ENCODE measurements around the gene CCDC170. TPM values are rescaled to one million over a fixed set of nuclear protein-coding genes. Genes with fewer than 3 reads are reported as not detected.
"Not testable (repeated sequence)": the region's sequence is repeated elsewhere in the genome, so short reads cannot be mapped to it uniquely, and the experiment has no call there.

CCDC170 gene, protein sequence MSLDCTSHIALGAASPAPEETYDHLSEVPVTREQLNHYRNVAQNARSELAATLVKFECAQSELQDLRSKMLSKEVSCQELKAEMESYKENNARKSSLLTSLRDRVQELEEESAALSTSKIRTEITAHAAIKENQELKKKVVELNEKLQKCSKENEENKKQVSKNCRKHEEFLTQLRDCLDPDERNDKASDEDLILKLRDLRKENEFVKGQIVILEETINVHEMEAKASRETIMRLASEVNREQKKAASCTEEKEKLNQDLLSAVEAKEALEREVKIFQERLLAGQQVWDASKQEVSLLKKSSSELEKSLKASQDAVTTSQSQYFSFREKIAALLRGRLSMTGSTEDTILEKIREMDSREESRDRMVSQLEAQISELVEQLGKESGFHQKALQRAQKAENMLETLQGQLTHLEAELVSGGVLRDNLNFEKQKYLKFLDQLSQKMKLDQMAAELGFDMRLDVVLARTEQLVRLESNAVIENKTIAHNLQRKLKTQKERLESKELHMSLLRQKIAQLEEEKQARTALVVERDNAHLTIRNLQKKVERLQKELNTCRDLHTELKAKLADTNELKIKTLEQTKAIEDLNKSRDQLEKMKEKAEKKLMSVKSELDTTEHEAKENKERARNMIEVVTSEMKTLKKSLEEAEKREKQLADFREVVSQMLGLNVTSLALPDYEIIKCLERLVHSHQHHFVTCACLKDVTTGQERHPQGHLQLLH
- 1 to 10 TPM in 2 of 4 donors, under 1 TPM in 1, not detected in 1; 0.35 to 1.7 (median 1.5) TPM for total RNA-seq

DNA sequence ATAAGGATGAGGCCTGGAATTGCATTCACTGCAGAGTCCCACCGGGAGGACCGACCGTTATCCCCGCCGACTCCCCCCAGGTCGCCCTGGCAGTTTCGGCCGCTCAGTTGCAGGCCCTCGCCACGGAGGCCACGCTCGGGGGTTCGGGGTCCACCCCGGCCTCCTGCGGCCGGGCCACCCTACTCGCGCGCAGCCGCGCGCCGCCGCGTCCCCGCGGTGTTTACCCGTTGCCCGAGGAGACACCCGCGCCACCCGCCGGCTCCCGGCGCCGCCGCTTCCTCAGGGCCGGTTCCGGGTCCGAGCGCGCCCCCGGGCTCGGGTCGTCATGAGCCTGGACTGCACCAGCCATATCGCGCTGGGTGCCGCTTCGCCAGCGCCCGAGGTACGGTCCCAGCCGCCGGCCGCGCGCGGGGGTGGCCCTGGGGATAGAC lies at the start of gene CCDC170:
TSS of gene CCDC170 (plus strand) at position 214 of the 431 bp plus-strand sequence. CDS start at position 326, 112 bp downstream.
- peaks cover 0 to 10% (median 3%) of the 10 kb centered on the region in 4 donors for H3K4me1 ChIP-seq
- TF ChIP-seq, protein P1, sequence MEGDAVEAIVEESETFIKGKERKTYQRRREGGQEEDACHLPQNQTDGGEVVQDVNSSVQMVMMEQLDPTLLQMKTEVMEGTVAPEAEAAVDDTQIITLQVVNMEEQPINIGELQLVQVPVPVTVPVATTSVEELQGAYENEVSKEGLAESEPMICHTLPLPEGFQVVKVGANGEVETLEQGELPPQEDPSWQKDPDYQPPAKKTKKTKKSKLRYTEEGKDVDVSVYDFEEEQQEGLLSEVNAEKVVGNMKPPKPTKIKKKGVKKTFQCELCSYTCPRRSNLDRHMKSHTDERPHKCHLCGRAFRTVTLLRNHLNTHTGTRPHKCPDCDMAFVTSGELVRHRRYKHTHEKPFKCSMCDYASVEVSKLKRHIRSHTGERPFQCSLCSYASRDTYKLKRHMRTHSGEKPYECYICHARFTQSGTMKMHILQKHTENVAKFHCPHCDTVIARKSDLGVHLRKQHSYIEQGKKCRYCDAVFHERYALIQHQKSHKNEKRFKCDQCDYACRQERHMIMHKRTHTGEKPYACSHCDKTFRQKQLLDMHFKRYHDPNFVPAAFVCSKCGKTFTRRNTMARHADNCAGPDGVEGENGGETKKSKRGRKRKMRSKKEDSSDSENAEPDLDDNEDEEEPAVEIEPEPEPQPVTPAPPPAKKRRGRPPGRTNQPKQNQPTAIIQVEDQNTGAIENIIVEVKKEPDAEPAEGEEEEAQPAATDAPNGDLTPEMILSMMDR (IDR thresholded peaks at IDR 0.05), result no peak
- no peak for TF ChIP-seq POLR2A (IDR thresholded peaks at IDR 0.05)
- H3K27me3 ChIP-seq, result peaks cover 0 to 5% of the 10 kb centered on the region in 2 donors
- H3K36me3 ChIP-seq, result no peaks in the 10 kb centered on the region
- H3K9me3 ChIP-seq, result no peaks in the 10 kb centered on the region
- peak in 1 of 3 donors; percentile 47 for DNase-seq
- H3K4me3 ChIP-seq, result peak within 1 kb of the TSS; percentile 25 to 63 (median 48)
- peak within 1 kb of the TSS in 3 of 4 donors; percentile 36 to 57 (median 48) for H3K27ac ChIP-seq

DNA sequence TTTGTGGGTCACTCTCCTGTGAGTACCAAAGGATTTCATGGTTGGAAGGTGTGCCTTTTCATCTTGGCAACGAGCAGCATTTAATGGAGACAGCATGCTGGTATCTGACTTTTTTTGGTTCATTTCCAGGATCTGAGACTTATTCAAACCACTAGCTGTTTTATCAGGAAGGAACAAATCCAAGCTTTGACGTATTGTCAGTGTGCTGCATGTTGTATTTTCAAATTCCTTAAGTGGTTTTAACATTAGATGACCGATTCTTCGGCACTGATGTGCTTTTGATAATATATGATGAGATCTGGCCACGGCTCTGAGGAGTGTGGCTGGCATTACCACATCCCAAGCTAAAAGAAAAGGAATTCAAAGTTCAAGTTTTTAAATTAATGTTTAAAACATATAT lies 48.3 kb upstream of the CCDC170 start:
- H3K4me3 ChIP-seq, result no peak overlapping the region
- TF ChIP-seq POLR2A (IDR thresholded peaks at IDR 0.05), result no peak
- TF ChIP-seq, protein P1 (IDR thresholded peaks at IDR 0.05), result no peak
- no peaks in the 10 kb centered on the region for H3K27me3 ChIP-seq
- DNase-seq, result no peak
- H3K27ac ChIP-seq, result no peak overlapping the region
- no peaks in the 10 kb centered on the region for H3K36me3 ChIP-seq
- peaks cover 0 to 9% (median 1%) of the 10 kb centered on the region in 4 donors for H3K4me1 ChIP-seq
- no peaks in the 10 kb centered on the region for H3K9me3 ChIP-seq

DNA sequence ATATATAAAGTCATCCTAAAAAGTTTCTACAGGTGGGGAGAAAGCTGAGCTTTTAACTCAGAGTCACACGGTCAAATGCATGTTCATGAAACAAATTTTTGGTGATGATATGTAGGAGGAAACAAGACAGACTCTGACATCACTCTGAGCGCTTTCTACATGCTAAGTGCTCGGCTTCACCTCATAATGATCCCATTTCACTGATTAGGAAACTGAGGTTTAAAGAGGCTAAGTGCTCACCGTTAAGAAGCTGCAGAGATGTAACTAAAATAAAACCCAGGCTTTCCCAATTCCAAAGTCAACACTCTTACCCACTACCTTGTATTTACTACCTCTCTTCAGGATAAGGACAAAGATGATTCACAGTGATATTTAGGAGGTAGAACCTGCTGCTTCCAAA lies 46.6 kb upstream of the CCDC170 start:
- TF ChIP-seq, protein P1 (IDR thresholded peaks at IDR 0.05), result no peak
- TF ChIP-seq POLR2A (IDR thresholded peaks at IDR 0.05), result no peak
- no peak overlapping the region for H3K4me3 ChIP-seq
- no peak overlapping the region for H3K27ac ChIP-seq
- no peaks in the 10 kb centered on the region for H3K36me3 ChIP-seq
- peaks cover 0 to 9% (median 0%) of the 10 kb centered on the region in 4 donors for H3K4me1 ChIP-seq
- no peaks in the 10 kb centered on the region for H3K9me3 ChIP-seq
- H3K27me3 ChIP-seq, result no peaks in the 10 kb centered on the region
- DNase-seq, result no peak

DNA sequence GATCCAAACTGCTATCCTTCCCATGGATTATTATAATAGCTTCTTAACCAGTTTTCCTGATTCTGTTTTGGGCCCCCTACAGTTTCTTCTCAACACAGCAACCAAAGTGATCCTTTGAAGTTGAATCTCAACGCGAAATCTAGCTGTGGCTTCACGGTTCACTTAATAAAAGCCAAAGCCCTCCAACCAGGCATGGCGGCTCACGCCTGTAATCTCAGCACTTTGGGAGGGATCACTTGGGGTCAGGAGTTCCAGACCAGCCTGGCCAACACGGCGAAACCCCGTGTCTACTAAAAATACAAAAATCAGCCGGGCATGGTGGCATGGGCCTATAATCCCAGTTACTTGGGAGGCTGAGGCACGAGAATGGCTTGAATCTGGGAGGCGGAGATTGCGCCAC lies 45.2 kb upstream of the CCDC170 start:
- no peak for DNase-seq
- H3K27ac ChIP-seq, result no peak overlapping the region
- H3K4me3 ChIP-seq, result no peak overlapping the region
- H3K4me1 ChIP-seq, result peaks cover 0 to 13% (median 0%) of the 10 kb centered on the region in 4 donors
- H3K27me3 ChIP-seq, result no peaks in the 10 kb centered on the region
- no peaks in the 10 kb centered on the region for H3K9me3 ChIP-seq
- TF ChIP-seq POLR2A (IDR thresholded peaks at IDR 0.05), result no peak
- TF ChIP-seq, protein P1 (IDR thresholded peaks at IDR 0.05), result no peak
- H3K36me3 ChIP-seq, result no peaks in the 10 kb centered on the region

DNA sequence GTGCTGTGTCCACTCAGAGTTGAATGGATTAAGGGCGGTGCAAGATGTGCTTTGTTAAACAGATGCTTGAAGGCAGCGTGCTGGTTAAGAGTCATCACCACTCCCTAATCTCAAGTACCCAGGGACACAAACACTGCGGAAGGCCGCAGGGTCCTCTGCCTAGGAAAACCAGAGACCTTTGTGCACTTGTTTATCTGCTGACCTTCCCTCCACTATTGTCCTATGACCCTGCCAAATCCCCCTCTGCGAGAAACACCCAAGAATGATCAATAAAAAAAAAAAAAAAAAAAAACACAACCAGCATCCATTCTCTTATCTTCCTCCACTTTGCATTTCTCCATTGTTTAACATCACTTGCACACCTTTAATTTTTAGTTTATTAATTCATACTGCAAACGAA lies 42.9 kb upstream of the CCDC170 start:
- H3K27me3 ChIP-seq, H3K36me3 ChIP-seq, H3K27ac ChIP-seq, DNase-seq, H3K9me3 ChIP-seq: not testable (repeated sequence)
- Histone ChIP-seq H3K4me1 (peaks cover 0 to 18% (median 0%) of the 10 kb centered on the region in 4 donors), H3K4me3 (peak overlapping the region in 3 of 4 donors; percentile 69 to 99 (median 89))

Data from Peyer's patch (tissue), 4 donors.